CD4-positive, alpha-beta T cell treated with Interferon gamma for 1 hour (primary cell): ENCODE measurements around the gene TMCC2.
"Not testable (repeated sequence)": the region's sequence is repeated elsewhere in the genome, so short reads cannot be mapped to it uniquely, and the experiment has no call there.

Experiments used
- DNase-seq: peaks from one replicate; pipeline ENCODE4 v3.0.0-alpha.2; 2020

Gene TMCC2

GRCh38 chr1:205284420-205285144 lies 56.8 kb downstream of the TMCC2 start:
- peak; percentile 92 for DNase-seq

GRCh38 chr1:205285381-205286101 lies 57.8 kb downstream of the TMCC2 start:
- DNase-seq = peak; percentile 62

GRCh38 chr1:205286335-205286950 lies 58.7 kb downstream of the TMCC2 start:
- peak; percentile 69 for DNase-seq

GRCh38 chr1:205287076-205287475 lies 59.3 kb downstream of the TMCC2 start:
- no peak for DNase-seq

GRCh38 chr1:205287767-205288559 lies 60.2 kb downstream of the TMCC2 start:
- DNase-seq = peak; percentile 92

- peak; percentile 54 for DNase-seq
These were observed 63.9 kb downstream of the TMCC2 start for GRCh38 chr1:205291596-205291995.

GRCh38 chr1:205293350-205294074 lies 65.8 kb downstream of the TMCC2 start:
- DNase-seq = no peak

GRCh38 chr1:205294175-205294917 lies 66.6 kb downstream of the TMCC2 start:
- no peak for DNase-seq

- no peak for DNase-seq
These were observed 67.2 kb downstream of the TMCC2 start for GRCh38 chr1:205294934-205295333.

- DNase-seq = no peak
These were observed 68.4 kb downstream of the TMCC2 start for GRCh38 chr1:205296154-205296553.

GRCh38 chr1:205297546-205298177 lies 69.9 kb downstream of the TMCC2 start:
- not testable (repeated sequence) for DNase-seq

- no peak for DNase-seq
These were observed 70.6 kb downstream of the TMCC2 start for GRCh38 chr1:205298191-205298994.

GRCh38 chr1:205300149-205300548 lies 72.4 kb downstream of the TMCC2 start:
- no peak for DNase-seq

GRCh38 chr1:205301205-205301821 lies 73.6 kb downstream of the TMCC2 start:
- no peak for DNase-seq

- no peak for DNase-seq
These were observed 74.3 kb downstream of the TMCC2 start for GRCh38 chr1:205301842-205302588.

- no peak for DNase-seq
These were observed 75.6 kb downstream of the TMCC2 start for GRCh38 chr1:205303247-205303888.

GRCh38 chr1:205304046-205304694 lies 76.4 kb downstream of the TMCC2 start:
- no peak for DNase-seq

GRCh38 chr1:205304695-205305070 lies 76.9 kb downstream of the TMCC2 start:
- no peak for DNase-seq
